Measurements from ENCODE around the gene COL5A1.

GRCh38 chr9:134796882-134797281 lies 155.3 kb downstream of the COL5A1 start:
- no peak for TF ChIP-seq CTCF (IDR thresholded peaks at IDR 0.05; ENCODE audit: insufficient read depth, low read length)
- no peak for TF ChIP-seq REST (IDR thresholded peaks at IDR 0.05; ENCODE audit: insufficient replicate concordance, low read depth)
- TF ChIP-seq POLR2AphosphoS5 (IDR thresholded peaks at IDR 0.05; ENCODE audit: low read depth): no peak
- no peak for TF ChIP-seq GABPA (IDR thresholded peaks at IDR 0.05; ENCODE audit: low read depth)

Data from HL-60 (cell line).